ENCODE data around the gene APOB.

DNA sequence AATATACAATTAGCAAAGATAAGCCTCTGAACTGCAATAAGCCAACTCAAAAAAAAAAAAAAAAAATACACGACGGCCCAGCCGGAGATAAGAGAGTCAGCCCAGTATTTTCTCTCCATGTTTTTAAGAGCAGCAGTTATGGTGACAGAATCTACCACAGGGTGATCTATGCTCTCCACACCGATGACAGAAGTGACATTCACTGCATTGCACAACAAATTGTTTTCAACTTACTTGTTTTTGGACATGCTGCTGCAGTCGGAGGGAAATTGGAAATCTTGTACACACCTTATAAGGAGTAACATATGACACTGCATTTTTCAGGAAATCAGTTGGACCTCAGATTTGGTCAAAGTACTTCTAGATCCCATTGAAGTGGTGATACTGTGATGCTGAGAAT lies 23.3 kb upstream of the APOB start:
- TF ChIP-seq, protein P1, sequence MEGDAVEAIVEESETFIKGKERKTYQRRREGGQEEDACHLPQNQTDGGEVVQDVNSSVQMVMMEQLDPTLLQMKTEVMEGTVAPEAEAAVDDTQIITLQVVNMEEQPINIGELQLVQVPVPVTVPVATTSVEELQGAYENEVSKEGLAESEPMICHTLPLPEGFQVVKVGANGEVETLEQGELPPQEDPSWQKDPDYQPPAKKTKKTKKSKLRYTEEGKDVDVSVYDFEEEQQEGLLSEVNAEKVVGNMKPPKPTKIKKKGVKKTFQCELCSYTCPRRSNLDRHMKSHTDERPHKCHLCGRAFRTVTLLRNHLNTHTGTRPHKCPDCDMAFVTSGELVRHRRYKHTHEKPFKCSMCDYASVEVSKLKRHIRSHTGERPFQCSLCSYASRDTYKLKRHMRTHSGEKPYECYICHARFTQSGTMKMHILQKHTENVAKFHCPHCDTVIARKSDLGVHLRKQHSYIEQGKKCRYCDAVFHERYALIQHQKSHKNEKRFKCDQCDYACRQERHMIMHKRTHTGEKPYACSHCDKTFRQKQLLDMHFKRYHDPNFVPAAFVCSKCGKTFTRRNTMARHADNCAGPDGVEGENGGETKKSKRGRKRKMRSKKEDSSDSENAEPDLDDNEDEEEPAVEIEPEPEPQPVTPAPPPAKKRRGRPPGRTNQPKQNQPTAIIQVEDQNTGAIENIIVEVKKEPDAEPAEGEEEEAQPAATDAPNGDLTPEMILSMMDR (IDR thresholded peaks at IDR 0.05), result no peak
- TF ChIP-seq POLR2A (IDR thresholded peaks at IDR 0.05), result no peak
